ENCODE data around the gene SULT2B1.

SULT2B1 gene

GRCh38 chr19:48623556-48624066 lies 71.6 kb downstream of the SULT2B1 start:
- DNase-seq (ENCODE audit: low read depth, low spot score) = no peak
- TF ChIP-seq, protein P1, sequence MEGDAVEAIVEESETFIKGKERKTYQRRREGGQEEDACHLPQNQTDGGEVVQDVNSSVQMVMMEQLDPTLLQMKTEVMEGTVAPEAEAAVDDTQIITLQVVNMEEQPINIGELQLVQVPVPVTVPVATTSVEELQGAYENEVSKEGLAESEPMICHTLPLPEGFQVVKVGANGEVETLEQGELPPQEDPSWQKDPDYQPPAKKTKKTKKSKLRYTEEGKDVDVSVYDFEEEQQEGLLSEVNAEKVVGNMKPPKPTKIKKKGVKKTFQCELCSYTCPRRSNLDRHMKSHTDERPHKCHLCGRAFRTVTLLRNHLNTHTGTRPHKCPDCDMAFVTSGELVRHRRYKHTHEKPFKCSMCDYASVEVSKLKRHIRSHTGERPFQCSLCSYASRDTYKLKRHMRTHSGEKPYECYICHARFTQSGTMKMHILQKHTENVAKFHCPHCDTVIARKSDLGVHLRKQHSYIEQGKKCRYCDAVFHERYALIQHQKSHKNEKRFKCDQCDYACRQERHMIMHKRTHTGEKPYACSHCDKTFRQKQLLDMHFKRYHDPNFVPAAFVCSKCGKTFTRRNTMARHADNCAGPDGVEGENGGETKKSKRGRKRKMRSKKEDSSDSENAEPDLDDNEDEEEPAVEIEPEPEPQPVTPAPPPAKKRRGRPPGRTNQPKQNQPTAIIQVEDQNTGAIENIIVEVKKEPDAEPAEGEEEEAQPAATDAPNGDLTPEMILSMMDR (IDR thresholded peaks at IDR 0.05; ENCODE audit: insufficient read depth, low read length, missing control alignments) = no peak
- peak overlapping the region; percentile 55 for H3K4me3 ChIP-seq (ENCODE audit: low read depth, low read length)
- ChIA-PET CTCF (interaction anchor here (1.0 to 1.2 kb wide), 3 partner anchors 10 to 134 kb away, joined by 3 to 4 read pairs (median 3); no protein-coding TSS in a partner anchor), POLR2A (interaction anchor here (0.6 to 1.3 kb wide), 6 partner anchors 9 to 1007 kb away, joined by 3 to 17 read pairs (median 4); partner anchors contain the start of gene DBP)

GRCh38 chr19:48624067-48624594 lies 72.2 kb downstream of the SULT2B1 start:
- peak; percentile 71 for DNase-seq (ENCODE audit: low read depth, low spot score)
- H3K4me3 ChIP-seq (ENCODE audit: low read depth, low read length) = peak overlapping the region; percentile 70
- TF ChIP-seq, protein P1 (IDR thresholded peaks at IDR 0.05; ENCODE audit: insufficient read depth, low read length, missing control alignments) = no peak
- ChIA-PET CTCF (interaction anchor here (1.0 to 1.2 kb wide), 3 partner anchors 10 to 134 kb away, joined by 3 to 4 read pairs (median 3); no protein-coding TSS in a partner anchor), POLR2A (interaction anchor here (0.7 to 1.3 kb wide), 5 partner anchors 9 to 179 kb away, joined by 3 to 17 read pairs (median 4); partner anchors contain the start of gene DBP)

DNA sequence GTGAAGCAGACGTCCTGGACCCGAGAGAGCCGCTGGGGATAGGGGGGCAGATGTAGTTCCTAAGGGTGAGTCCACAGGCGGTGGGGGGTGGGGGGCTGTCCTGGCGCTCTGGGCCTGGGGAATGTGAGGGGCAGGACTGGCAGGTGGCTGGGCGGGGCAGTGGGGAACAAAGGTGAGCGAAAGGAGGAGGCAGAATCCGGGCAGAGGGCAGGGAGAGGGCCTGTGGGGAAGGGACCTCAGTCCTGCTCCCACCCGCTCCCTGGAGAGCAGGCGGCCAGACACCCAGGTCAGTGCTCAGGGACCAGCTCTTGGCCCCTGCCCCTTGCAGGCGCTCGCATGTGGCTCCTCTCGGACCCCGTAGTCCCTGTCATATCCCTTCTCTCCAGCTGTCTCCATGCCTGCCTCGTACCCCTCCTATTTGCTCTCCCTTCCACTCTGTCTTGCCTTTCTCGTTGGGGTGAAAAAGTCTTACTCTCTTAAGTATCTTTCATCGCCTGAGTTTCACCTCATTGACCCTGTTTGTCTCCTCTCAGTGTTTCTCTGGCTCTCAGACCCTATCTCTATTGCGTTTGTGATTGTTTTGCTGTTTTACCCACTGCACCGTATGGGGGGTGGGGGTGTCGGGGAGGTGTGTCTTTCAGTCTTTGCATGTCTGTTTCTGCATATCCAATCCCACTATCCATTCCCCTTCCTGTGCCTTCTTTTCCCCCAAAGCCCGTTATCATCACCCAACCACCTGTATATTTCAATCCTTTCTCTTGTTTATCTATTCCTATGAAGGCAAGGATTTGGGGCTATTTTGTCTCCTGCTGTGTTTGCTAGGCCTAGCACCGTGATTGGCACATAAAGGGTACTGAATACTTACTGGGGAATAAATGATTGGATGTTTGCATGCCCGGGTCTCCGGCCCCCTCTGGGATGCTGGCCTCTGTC lies 73.1 kb downstream of the SULT2B1 start:
- no peak for DNase-seq (ENCODE audit: low read depth, low spot score)
- CTCF ChIA-PET = no interaction called here
- POLR2A ChIA-PET = no interaction called here
- TF ChIP-seq, protein P1 (IDR thresholded peaks at IDR 0.05; ENCODE audit: insufficient read depth, low read length, missing control alignments) = no peak
- H3K4me3 ChIP-seq (ENCODE audit: low read depth, low read length) = peak overlapping the region; percentile 70

DNA sequence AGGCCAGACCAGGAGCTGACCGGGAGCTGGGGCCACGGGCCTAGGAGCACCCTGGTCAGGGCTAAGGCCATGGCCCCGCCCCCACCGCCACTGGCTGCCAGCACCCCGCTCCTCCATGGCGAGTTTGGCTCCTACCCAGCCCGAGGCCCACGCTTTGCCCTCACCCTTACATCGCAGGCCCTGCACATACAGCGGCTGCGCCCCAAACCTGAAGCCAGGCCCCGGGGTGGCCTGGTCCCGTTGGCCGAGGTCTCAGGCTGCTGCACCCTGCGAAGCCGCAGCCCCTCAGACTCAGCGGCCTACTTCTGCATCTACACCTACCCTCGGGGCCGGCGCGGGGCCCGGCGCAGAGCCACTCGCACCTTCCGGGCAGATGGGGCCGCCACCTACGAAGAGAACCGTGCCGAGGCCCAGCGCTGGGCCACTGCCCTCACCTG lies 73.9 kb downstream of the SULT2B1 start:
- CTCF ChIA-PET = no interaction called here
- no peak overlapping the region for H3K4me3 ChIP-seq (ENCODE audit: low read depth, low read length)
- POLR2A ChIA-PET = no interaction called here
- no peak for DNase-seq (ENCODE audit: low read depth, low spot score)
- TF ChIP-seq, protein P1 (IDR thresholded peaks at IDR 0.05; ENCODE audit: insufficient read depth, low read length, missing control alignments) = no peak

DNA sequence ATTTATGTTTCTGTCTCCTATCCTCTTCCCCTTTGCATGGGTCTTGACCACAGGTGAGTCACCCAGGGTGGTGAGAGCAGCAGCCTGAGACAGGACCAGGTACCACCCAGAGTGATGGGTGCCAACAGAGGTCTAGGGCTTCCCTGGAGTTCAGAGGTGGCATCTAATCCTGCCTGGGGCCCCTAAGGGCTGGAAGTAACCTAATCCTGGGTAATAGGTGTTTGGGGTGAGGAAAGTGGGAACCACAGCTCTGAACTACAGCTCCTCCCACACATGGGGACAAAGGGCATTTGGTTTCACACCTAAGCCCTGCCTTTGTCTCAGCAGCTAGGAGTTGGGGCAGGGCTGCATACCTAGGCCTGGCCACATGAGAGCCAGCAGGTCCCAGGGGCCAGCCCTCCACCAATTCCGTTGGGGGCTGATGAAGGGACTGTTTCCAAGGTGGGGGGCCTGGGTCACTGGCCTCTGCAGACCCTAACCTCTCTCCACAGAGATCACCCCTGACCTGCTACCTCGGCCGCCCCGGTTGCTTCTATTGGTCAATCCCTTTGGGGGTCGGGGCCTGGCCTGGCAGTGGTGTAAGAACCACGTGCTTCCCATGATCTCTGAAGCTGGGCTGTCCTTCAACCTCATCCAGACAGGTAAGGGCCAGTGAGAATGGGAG lies 75.4 kb downstream of the SULT2B1 start:
- DNase-seq (ENCODE audit: low read depth, low spot score) = no peak
- TF ChIP-seq, protein P1 (IDR thresholded peaks at IDR 0.05; ENCODE audit: insufficient read depth, low read length, missing control alignments) = no peak
- POLR2A ChIA-PET = no interaction called here

More for the DNA sequence above, 75.4 kb downstream of the SULT2B1 start:
- no peak overlapping the region for H3K4me3 ChIP-seq (ENCODE audit: low read depth, low read length)
- CTCF ChIA-PET = no interaction called here

All from AG04449 (cell line).